Thyroid gland (tissue), 4 donors: ENCODE results near the gene PTMS. TPM values are rescaled to one million over a fixed set of nuclear protein-coding genes. Genes with fewer than 3 reads are reported as not detected.
"Not testable (repeated sequence)": the region's sequence is repeated elsewhere in the genome, so short reads cannot be mapped to it uniquely, and the experiment has no call there.

Experiments
- DNase-seq, 2 donors: peaks; one replicate each; pipeline ENCODE4 v3.0.0-alpha.2; 2019
- H3K27ac ChIP-seq, 3 donors: fragments of 200-600 bp; sonication (generic); 1 replicate in 2 of 3; 2 replicates in 1 of 3; pipeline ENCODE4 v1.5.1; 2016 to 2019; ENCODE audit warnings: mild to moderate bottlenecking in 1 of 3, moderate library complexity in 1 of 3
- H3K27me3 ChIP-seq: fragments of 200-600 bp; sonication (generic); one replicate; pipeline ENCODE4 v1.5.1; 2019
- H3K36me3 ChIP-seq, 2 donors: fragments of 200-600 bp; sonication (generic); one replicate each; pipeline ENCODE4 v1.5.1; 2016 to 2019
- H3K4me1 ChIP-seq, 2 donors: fragments of 200-600 bp; sonication (generic); one replicate each; pipeline ENCODE4 v1.5.1; 2017 to 2019
- H3K4me3 ChIP-seq, 3 donors: fragments of 200-600 bp; sonication (generic); replicated peaks in 1 of 3; 1 replicate in 2 of 3; 2 replicates in 1 of 3; pipeline ENCODE4 v1.5.1; 2016; ENCODE audit warnings: mild to moderate bottlenecking in 1 of 3
- H3K9me3 ChIP-seq: fragments of 200-600 bp; sonication (generic); one replicate; pipeline ENCODE4 v1.5.1; 2017
- POLR2A ChIP-seq, 2 donors: fragments of 450-650 bp; IDR thresholded peaks; one replicate each; pipeline ENCODE4 v1.6.1; 2017; ENCODE audit warnings: antibody characterized with exemption in 2 of 2, mild to moderate bottlenecking in 2 of 2, moderate library complexity in 1 of 2
- WGBS, 2 donors: methylation state at CpG; one replicate each; pipeline ENCODE4 v1.1.5; 2017; 5-methylcytosine and 5-hydroxymethylcytosine counted together
- intact Hi-C: fragments of 100-400 bp; cut with DNase I; formaldehyde crosslinking; loops from one replicate; pipeline ENCODE4 v1.15.1; 2023
- total RNA-seq, 4 donors: library from RNA; depleted of rRNA; stranded (reverse); fragments of >200 nt; gene quantifications; one replicate each; pipeline ENCODE4 v1.2.3, GENCODE V29; 2016
- TF ChIP-seq, protein P1 (sequence below), 6 experiments: fragments of 200-600 bp in 3 of 6; fragments of 450-650 bp in 3 of 6; sonication (generic) in 3 of 6; IDR thresholded peaks; one replicate each; pipeline ENCODE4 v1.5.1; 2016 to 2019; ENCODE audit warnings: antibody characterized with exemption in 6 of 6, mild to moderate bottlenecking in 2 of 6, inconsistent platforms in 1 of 6, moderate library complexity in 1 of 6

PTMS gene
- total RNA-seq, 4 donors from 2014 or later: 60.0 to 186 (median 103) TPM

- intact Hi-C loops: no loop called here
- Histone ChIP-seq H3K27ac (peak overlapping the region in 1 of 3 donors; percentile 8), H3K36me3 (peaks cover 12 to 14% of the 10 kb centered on the region in 2 donors), H3K4me3 (no peak overlapping the region), H3K4me1 (no peaks in the 10 kb centered on the region), H3K27me3 (no peaks in the 10 kb centered on the region), H3K9me3 (no peaks in the 10 kb centered on the region)
- WGBS, 2 donors: 40 to 42% methylated on average over 8 of the region's 8 CpGs
- TF ChIP-seq, protein P1, sequence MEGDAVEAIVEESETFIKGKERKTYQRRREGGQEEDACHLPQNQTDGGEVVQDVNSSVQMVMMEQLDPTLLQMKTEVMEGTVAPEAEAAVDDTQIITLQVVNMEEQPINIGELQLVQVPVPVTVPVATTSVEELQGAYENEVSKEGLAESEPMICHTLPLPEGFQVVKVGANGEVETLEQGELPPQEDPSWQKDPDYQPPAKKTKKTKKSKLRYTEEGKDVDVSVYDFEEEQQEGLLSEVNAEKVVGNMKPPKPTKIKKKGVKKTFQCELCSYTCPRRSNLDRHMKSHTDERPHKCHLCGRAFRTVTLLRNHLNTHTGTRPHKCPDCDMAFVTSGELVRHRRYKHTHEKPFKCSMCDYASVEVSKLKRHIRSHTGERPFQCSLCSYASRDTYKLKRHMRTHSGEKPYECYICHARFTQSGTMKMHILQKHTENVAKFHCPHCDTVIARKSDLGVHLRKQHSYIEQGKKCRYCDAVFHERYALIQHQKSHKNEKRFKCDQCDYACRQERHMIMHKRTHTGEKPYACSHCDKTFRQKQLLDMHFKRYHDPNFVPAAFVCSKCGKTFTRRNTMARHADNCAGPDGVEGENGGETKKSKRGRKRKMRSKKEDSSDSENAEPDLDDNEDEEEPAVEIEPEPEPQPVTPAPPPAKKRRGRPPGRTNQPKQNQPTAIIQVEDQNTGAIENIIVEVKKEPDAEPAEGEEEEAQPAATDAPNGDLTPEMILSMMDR (IDR thresholded peaks at IDR 0.05): peak; percentile 50 to 83 (median 69)
- no peak for TF ChIP-seq POLR2A (IDR thresholded peaks at IDR 0.05)
- DNase-seq: peak; percentile 74 to 78
Observed at GRCh38 chr12:6735448-6736191, 30.5 kb upstream of the PTMS start.

- intact Hi-C loops: no loop called here
- H3K4me3 ChIP-seq: no peak overlapping the region
- H3K9me3 ChIP-seq: no peaks in the 10 kb centered on the region
- no peak for TF ChIP-seq POLR2A (IDR thresholded peaks at IDR 0.05)
- TF ChIP-seq, protein P1 (IDR thresholded peaks at IDR 0.05): no peak
- H3K36me3 ChIP-seq: peaks cover 1 to 2% of the 10 kb centered on the region in 2 donors
- WGBS, 2 donors: 94% methylated on average over 5 of the region's 5 CpGs
- no peak overlapping the region for H3K27ac ChIP-seq
- no peaks in the 10 kb centered on the region for H3K4me1 ChIP-seq
- no peaks in the 10 kb centered on the region for H3K27me3 ChIP-seq
- no peak for DNase-seq
Observed at GRCh38 chr12:6736754-6737153, 29.4 kb upstream of the PTMS start.

DNA sequence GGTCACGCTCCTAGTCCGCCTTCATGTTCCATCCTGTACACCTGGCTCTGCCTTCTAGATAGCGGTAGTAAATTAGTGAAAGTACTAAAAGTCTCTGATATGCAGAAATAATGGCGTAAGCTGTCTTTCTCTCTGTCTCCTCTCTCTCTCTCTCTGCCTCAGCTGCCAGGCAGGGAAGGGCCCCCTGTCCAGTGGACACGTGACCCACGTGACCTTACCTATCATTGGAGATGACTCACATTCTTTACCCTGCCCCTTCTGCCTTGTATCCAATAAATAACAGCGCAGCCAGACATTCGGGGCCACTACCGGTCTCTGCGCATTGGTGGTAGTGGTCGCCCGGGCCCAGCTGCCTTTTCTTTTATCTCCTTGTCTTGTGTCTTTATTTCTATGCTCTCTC lies 24.1 kb upstream of the PTMS start:
- H3K27me3 ChIP-seq, H3K9me3 ChIP-seq, H3K4me3 ChIP-seq, H3K4me1 ChIP-seq, H3K27ac ChIP-seq, intact Hi-C loops, H3K36me3 ChIP-seq, DNase-seq: not testable (repeated sequence)
- 89 to 92% methylated on average over 12 of the region's 12 CpGs for whole genome bisulfite sequencing, 2 donors

DNA sequence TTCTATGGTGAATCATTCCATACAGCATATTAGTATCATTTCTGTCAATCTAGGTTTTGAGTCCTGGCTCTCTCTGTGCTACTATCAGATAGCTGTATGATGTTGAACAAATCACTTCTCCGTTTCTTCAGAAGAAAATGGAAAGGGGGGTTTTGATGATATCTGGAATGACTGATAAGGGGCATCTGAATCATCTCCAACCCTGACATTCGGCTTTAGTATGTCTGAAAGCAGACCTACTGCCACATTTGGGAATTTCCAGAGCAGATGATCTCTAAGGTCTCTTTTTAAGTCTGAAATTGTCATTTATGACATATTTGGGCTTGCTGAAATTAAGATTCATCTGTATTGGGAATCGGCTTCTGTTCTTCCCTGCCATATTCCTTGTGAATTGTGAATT lies 23.3 kb upstream of the PTMS start:
- Histone ChIP-seq H3K9me3 (no peaks in the 10 kb centered on the region), H3K27me3 (no peaks in the 10 kb centered on the region), H3K36me3 (peaks cover 6 to 11% of the 10 kb centered on the region in 2 donors), H3K4me3 (no peak overlapping the region), H3K27ac (no peak overlapping the region), H3K4me1 (no peaks in the 10 kb centered on the region)
- 89 to 93% methylated on average over 3 of the region's 3 CpGs for WGBS, 2 donors
- intact Hi-C loops: no loop called here
- no peak for DNase-seq
- TF ChIP-seq, protein P1 (IDR thresholded peaks at IDR 0.05): no peak
- TF ChIP-seq POLR2A (IDR thresholded peaks at IDR 0.05): no peak

DNA sequence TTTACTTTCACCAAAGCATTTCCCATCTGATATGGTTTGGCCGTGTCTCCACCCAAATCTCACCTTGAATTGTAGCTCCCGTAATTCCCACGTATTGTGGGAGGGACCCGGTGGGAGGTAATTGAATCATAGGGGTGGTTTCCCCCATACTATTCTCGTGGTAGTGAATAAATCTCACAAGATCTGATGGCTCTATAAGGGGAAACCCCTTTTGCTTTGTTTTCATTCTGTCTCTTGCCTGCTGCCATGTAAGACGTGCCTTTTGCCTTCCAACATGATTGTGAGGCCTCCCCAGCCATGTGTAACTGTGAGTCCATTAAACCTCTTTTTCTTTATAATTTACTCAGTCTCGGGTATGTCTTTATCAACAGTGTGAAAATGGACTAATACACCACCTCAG lies 22.9 kb upstream of the PTMS start:
- H3K27me3 ChIP-seq, H3K27ac ChIP-seq, DNase-seq, H3K4me3 ChIP-seq, intact Hi-C loops, H3K9me3 ChIP-seq, H3K4me1 ChIP-seq: not testable (repeated sequence)
- 73 to 77% methylated on average over 7 of the region's 7 CpGs for WGBS, 2 donors
- H3K36me3 ChIP-seq: peaks cover 11 to 15% of the 10 kb centered on the region in 2 donors

- TF ChIP-seq, protein P1 (IDR thresholded peaks at IDR 0.05): no peak
- H3K27me3 ChIP-seq: no peaks in the 10 kb centered on the region
- peaks cover 37 to 40% of the 10 kb centered on the region in 2 donors for H3K36me3 ChIP-seq
- 64 to 79% methylated on average over 7 to 13 of the region's 13 CpGs for WGBS, 2 donors
- peak overlapping the region in 1 of 3 donors; percentile 10 for H3K27ac ChIP-seq
- no peak for DNase-seq
- intact Hi-C loops: no loop called here
- no peaks in the 10 kb centered on the region for H3K9me3 ChIP-seq
- H3K4me1 ChIP-seq: no peaks in the 10 kb centered on the region
- H3K4me3 ChIP-seq: no peak overlapping the region
Observed at GRCh38 chr12:6745741-6746525, 20.2 kb upstream of the PTMS start.
